GM23248 (cell line): Measurements from ENCODE around the gene KCNT1.

Source experiments
- EZH2 ChIP-seq: fragments of 200-600 bp; sonication (generic); IDR thresholded peaks from 2 replicates; pipeline ENCODE4 v1.6.1; 2018; ENCODE audit warnings: antibody characterized with exemption, mild to moderate bottlenecking; ENCODE audit not compliant: insufficient read depth, poor library complexity, severe bottlenecking
- EZH2phosphoT487 ChIP-seq: fragments of 200-600 bp; sonication (generic); IDR thresholded peaks from 2 replicates; pipeline ENCODE4 v1.6.1; 2018; ENCODE audit warnings: antibody characterized with exemption, moderate library complexity, mild to moderate bottlenecking, low read depth; ENCODE audit not compliant: insufficient read depth

DNA sequence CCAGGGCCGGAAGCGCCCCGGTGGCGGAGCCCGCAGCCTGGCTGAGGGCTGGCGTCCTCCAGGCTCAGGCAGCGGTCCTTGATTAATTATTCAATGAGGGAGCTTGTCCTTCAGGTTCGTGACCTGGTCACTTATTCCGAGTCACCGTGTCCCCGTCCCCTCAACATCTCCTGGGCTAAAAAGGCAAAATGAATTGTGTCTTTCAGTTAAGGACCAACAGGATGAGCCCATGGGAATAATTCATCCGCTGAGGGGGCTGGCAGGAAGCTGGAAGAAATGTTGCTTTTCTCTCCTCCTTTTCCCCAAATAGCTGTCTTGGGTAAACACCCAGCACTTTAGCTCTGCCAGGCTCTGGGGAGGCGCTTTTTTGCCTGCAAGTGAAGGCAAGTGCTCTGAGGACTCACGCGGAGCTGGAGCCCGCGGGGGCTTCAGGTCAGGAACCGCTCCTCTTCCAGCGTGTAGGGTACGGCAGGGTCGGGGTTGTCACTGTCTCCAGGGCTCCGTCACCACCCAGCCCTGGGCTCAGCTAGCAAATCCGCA is 13.1 kb downstream of the KCNT1 start:
- TF ChIP-seq EZH2phosphoT487, result no peak
- TF ChIP-seq EZH2, result no peak
